H1 (cell line): ENCODE results near the gene ADD1. TPM values are rescaled to one million over a fixed set of nuclear protein-coding genes. Genes with fewer than 3 reads are reported as not detected.

ENCODE experiments used
- CTCF ChIA-PET: fragments of 300-600 bp; sonication (Branson Sonifier 250); formaldehyde crosslinking; loops from one replicate; lab custom pipeline; 2021; ENCODE audit not compliant: partially characterized antibody; lab: Charles Lee
- POLR2A ChIA-PET: fragments of 300-600 bp; sonication (Branson Sonifier 250); formaldehyde crosslinking; loops from one replicate; lab custom pipeline; 2021; ENCODE audit warnings: inconsistent platforms; ENCODE audit not compliant: partially characterized antibody; lab: Charles Lee
- DNase-seq, 2 experiments: peaks; one replicate each; pipeline versions ENCODE4 v3.0.0 to v3.0.0-alpha.2; 2010 to 2022; ENCODE audit warnings: low spot score in 2 of 2, low read depth in 1 of 2, mixed read lengths in 1 of 2
- FAIRE-seq: peaks from 2 replicates; lab custom pipeline; 2011; peaks lifted over from hg19 to GRCh38; lab: Jason Lieb, UNC
- H2AFZ ChIP-seq: 2 replicates; pipeline ENCODE4 v1.8.1; 2012; ENCODE audit warnings: low read length, inconsistent platforms
- H2AK5ac ChIP-seq: 2 replicates; pipeline ENCODE4 v1.6.1; 2013; ENCODE audit warnings: low read depth, low read length
- H2BK120ac ChIP-seq: replicated peaks from 2 replicates; pipeline ENCODE3; 2013; ENCODE audit warnings: low read depth, low read length, inconsistent platforms
- H2BK12ac ChIP-seq: 2 replicates; pipeline ENCODE4 v1.6.1; 2013; ENCODE audit warnings: low read depth, low read length
- H2BK15ac ChIP-seq: 2 replicates; pipeline ENCODE4 v1.6.1; 2013; ENCODE audit warnings: low read length
- H2BK20ac ChIP-seq: 2 replicates; pipeline ENCODE4 v1.6.1; 2013; ENCODE audit warnings: low read length
- H2BK5ac ChIP-seq: 2 replicates; pipeline ENCODE4 v1.6.1; 2013; ENCODE audit warnings: low read depth, low read length
- H3K14ac ChIP-seq: 2 replicates; pipeline ENCODE4 v1.6.1; 2013; ENCODE audit warnings: inconsistent platforms; ENCODE audit not compliant: insufficient read length
- H3K18ac ChIP-seq: 2 replicates; pipeline ENCODE4 v1.6.1; 2013; ENCODE audit warnings: low read length; ENCODE audit errors: extremely low read depth
- H3K23ac ChIP-seq: 2 replicates; pipeline ENCODE4 v1.6.1; 2013; ENCODE audit warnings: inconsistent platforms; ENCODE audit not compliant: insufficient read length
- H3K23me2 ChIP-seq: 2 replicates; pipeline ENCODE4 v1.6.1; 2013; ENCODE audit warnings: low read depth, low read length
- H3K27ac ChIP-seq: 2 replicates; pipeline ENCODE4 v1.6.1; 2011; ENCODE audit warnings: low read depth, low read length, inconsistent platforms
- H3K27me3 ChIP-seq, 4 experiments: replicated peaks in 1 of 4; 1 replicate in 1 of 4; 2 replicates in 3 of 4; pipeline versions ENCODE4 v1.6.1 to v1.8.1; 2011 to 2013; ENCODE audit warnings: low read length in 3 of 4, mild to moderate bottlenecking in 3 of 4, inconsistent platforms in 2 of 4, mixed read lengths in 2 of 4, moderate library complexity in 1 of 4; ENCODE audit not compliant: control insufficient read depth in 3 of 4, insufficient read depth in 3 of 4; ENCODE audit errors: extremely low read depth in 1 of 4
- H3K36me3 ChIP-seq, 4 experiments: 2 replicates each; pipeline versions ENCODE4 v1.6.1 to v1.8.1; 2011 to 2013; ENCODE audit warnings: mild to moderate bottlenecking in 4 of 4, low read length in 3 of 4, moderate library complexity in 2 of 4, control low read depth in 1 of 4, inconsistent platforms in 1 of 4; ENCODE audit not compliant: insufficient read depth in 4 of 4, control insufficient read depth in 2 of 4
- H3K4ac ChIP-seq: replicated peaks from 2 replicates; pipeline ENCODE3; 2013; ENCODE audit warnings: low read length, low read depth, mixed read lengths, inconsistent platforms; ENCODE audit not compliant: insufficient read length
- H3K4me1 ChIP-seq, 4 experiments: replicated peaks in 1 of 4; 1 replicate in 1 of 4; 2 replicates in 3 of 4; pipeline versions ENCODE4 v1.6.1 to v1.8.1; 2011 to 2013; ENCODE audit warnings: low read length in 3 of 4, inconsistent platforms in 2 of 4, mixed read lengths in 1 of 4; ENCODE audit not compliant: insufficient read depth in 4 of 4, control insufficient read depth in 3 of 4
- H3K4me2 ChIP-seq, 2 experiments: 2 replicates each; pipeline versions ENCODE4 v1.6.1 to v1.8.1; 2011 to 2013; ENCODE audit warnings: low read depth in 2 of 2, low read length in 2 of 2, control low read depth in 1 of 2, inconsistent platforms in 1 of 2, mild to moderate bottlenecking in 1 of 2; ENCODE audit not compliant: insufficient read depth in 1 of 2
- H3K4me3 ChIP-seq, 4 experiments: fragments of 200-600, 300-600 bp in 1 of 4; sonication (generic), shearing (Covaris generic), sonication (Bioruptor Twin) in 1 of 4; 2 replicates each; pipeline versions ENCODE4 v1.5.1 to v1.8.1; 2011 to 2016; ENCODE audit warnings: low read length in 4 of 4, low read depth in 3 of 4, control low read depth in 2 of 4, inconsistent platforms in 2 of 4, mild to moderate bottlenecking in 2 of 4, mixed read lengths in 1 of 4, moderate library complexity in 1 of 4; ENCODE audit not compliant: insufficient read depth in 2 of 4; ENCODE audit errors: extremely low read depth in 1 of 4
- H3K56ac ChIP-seq: replicated peaks from 2 replicates; pipeline ENCODE3; 2013; ENCODE audit warnings: low read depth, mild to moderate bottlenecking, mixed read lengths, low read length, inconsistent platforms; ENCODE audit not compliant: insufficient read length
- H3K79me1 ChIP-seq: 2 replicates; pipeline ENCODE4 v1.6.1; 2013; ENCODE audit warnings: low read depth, low read length, control low read depth
- H3K79me2 ChIP-seq, 2 experiments: 2 replicates each; pipeline versions ENCODE4 v1.6.1 to v1.8.1; 2012 to 2013; ENCODE audit warnings: low read length in 2 of 2, mild to moderate bottlenecking in 2 of 2, inconsistent platforms in 1 of 2; ENCODE audit not compliant: insufficient read depth in 2 of 2, control insufficient read depth in 1 of 2
- H3K9ac ChIP-seq, 4 experiments: replicated peaks in 1 of 4; 1 replicate in 1 of 4; 2 replicates in 3 of 4; pipeline versions ENCODE4 v1.6.1 to v1.8.1; 2011 to 2013; ENCODE audit warnings: low read depth in 3 of 4, low read length in 3 of 4, control low read depth in 2 of 4, mild to moderate bottlenecking in 2 of 4, moderate library complexity in 2 of 4, inconsistent platforms in 1 of 4; ENCODE audit errors: extremely low read depth in 1 of 4
- H3K9me3 ChIP-seq, 2 experiments: 2 replicates each; pipeline versions ENCODE4 v1.6.1 to v1.8.1; 2012 to 2013; ENCODE audit warnings: mild to moderate bottlenecking in 2 of 2, moderate library complexity in 2 of 2, control low read depth in 1 of 2, inconsistent platforms in 1 of 2, low read depth in 1 of 2, low read length in 1 of 2, mixed read lengths in 1 of 2; ENCODE audit not compliant: insufficient read depth in 2 of 2
- H4K20me1 ChIP-seq, 2 experiments: replicated peaks in 1 of 2; 2 replicates each; pipeline versions ENCODE3 to v1.8.1; 2011 to 2013; ENCODE audit warnings: inconsistent platforms in 2 of 2, low read length in 2 of 2, mild to moderate bottlenecking in 1 of 2; ENCODE audit not compliant: insufficient read depth in 2 of 2, control insufficient read depth in 1 of 2
- H4K5ac ChIP-seq: 2 replicates; pipeline ENCODE4 v1.6.1; 2013; ENCODE audit warnings: low read length, low read depth, mixed read lengths, inconsistent platforms; ENCODE audit not compliant: insufficient read length
- H4K8ac ChIP-seq: 2 replicates; pipeline ENCODE4 v1.8.0; 2013; ENCODE audit warnings: mild to moderate bottlenecking, moderate library complexity, low read length, inconsistent platforms; ENCODE audit not compliant: insufficient read depth; ENCODE audit errors: extremely low read depth
- H4K91ac ChIP-seq: replicated peaks from 2 replicates; pipeline ENCODE3; 2013; ENCODE audit warnings: low read length, mixed read lengths, inconsistent platforms; ENCODE audit not compliant: insufficient read length
- CBX8 ChIP-seq: fragments of 300-800, 300-1000 bp; sonication (generic); IDR thresholded peaks from 2 replicates; pipeline ENCODE4 v1.7.1; 2016; ENCODE audit warnings: low read depth, low read length, borderline replicate concordance
- HDAC2 ChIP-seq, 2 experiments: fragments of 300-600 bp in 1 of 2; sonication (generic) in 1 of 2; IDR thresholded peaks; 2 replicates each; pipeline ENCODE4 v1.6.1; 2011 to 2012; ENCODE audit warnings: low read depth in 2 of 2, low read length in 2 of 2, mild to moderate bottlenecking in 2 of 2, moderate library complexity in 2 of 2, borderline replicate concordance in 1 of 2, inconsistent platforms in 1 of 2
- HDAC6 ChIP-seq: IDR thresholded peaks from one replicate; pipeline ENCODE4 v1.7.1; 2012; ENCODE audit warnings: low read depth, mild to moderate bottlenecking, inconsistent platforms, low read length, moderate library complexity
- RBBP5 ChIP-seq: IDR thresholded peaks from 2 replicates; pipeline ENCODE4 v1.7.1; 2012; ENCODE audit warnings: low read depth, mild to moderate bottlenecking, inconsistent platforms, low read length, moderate library complexity, borderline replicate concordance
- SIN3A ChIP-seq, 2 experiments: IDR thresholded peaks in 1 of 2; conservative IDR thresholded peaks in 1 of 2; 2 replicates each; pipeline ENCODE4 v1.6.1; 2011 to 2012; ENCODE audit warnings: low read length in 2 of 2, improper control_type of control experiment in 1 of 2, low read depth in 1 of 2, mild to moderate bottlenecking in 1 of 2
- SIRT6 ChIP-seq: IDR thresholded peaks from one replicate; pipeline ENCODE4 v1.7.1; 2012; ENCODE audit warnings: low read length, inconsistent platforms
- SIX5 ChIP-seq: IDR thresholded peaks from 2 replicates; pipeline ENCODE4 v1.6.1; 2011; ENCODE audit warnings: mild to moderate bottlenecking, low read depth, low read length
- SP4 ChIP-seq: IDR thresholded peaks from 2 replicates; pipeline ENCODE4 v1.6.1; 2012; ENCODE audit warnings: low read length, inconsistent platforms
- TCF12 ChIP-seq: IDR thresholded peaks from 2 replicates; pipeline ENCODE4 v1.6.1; 2011; ENCODE audit warnings: low read depth, mild to moderate bottlenecking, low read length
- WGBS, 2 experiments: shearing (Covaris generic) in 1 of 2; methylation state at CpG; one replicate each; pipeline versions ENCODE4 v1.1.6 to v1.1.7; 2013 to 2015; ENCODE audit warnings: low lambda C conversion rate in 2 of 2, mixed read lengths in 2 of 2, inconsistent platforms in 1 of 2, low coverage in 1 of 2, missing lambda C conversion rate in 1 of 2; ENCODE audit not compliant: insufficient replicate concordance in 2 of 2, insufficient coverage in 1 of 2, insufficient read length in 1 of 2; ENCODE audit errors: extremely low coverage in 1 of 2, missing lambda C conversion rate in 1 of 2; 5-methylcytosine and 5-hydroxymethylcytosine counted together
- polyA plus RNA-seq, 7 experiments: library from polyadenylated mRNA; depleted of rRNA in 3 of 7; stranded (reverse) in 5 of 7; unstranded in 2 of 7; fragments of >200 nt in 5 of 7; fragments of 200-250 nt in 2 of 7; gene quantifications; 1 replicate in 5 of 7; 2 replicates in 1 of 7; 4 replicates in 1 of 7; pipeline versions ENCODE4 v1.2.1 to v1.2.3, GENCODE V29; 2011 to 2013; ENCODE audit warnings: missing spikeins in 2 of 7, mixed read lengths in 2 of 7
- total RNA-seq: library from RNA; stranded (reverse); fragmentation: NEBNext Ultra II Directional; extraction: Animal tissue kit (Norgen Biotek cat#: 25700); gene quantifications from 2 replicates; pipeline ENCODE4 v1.2.1, GENCODE V29; 2021
- TF ChIP-seq, protein P1 (sequence below): IDR thresholded peaks from 2 replicates; pipeline ENCODE4 v1.6.1; 2012; ENCODE audit warnings: inconsistent platforms

ADD1 gene
- total and polyA plus RNA-seq, 2 of the 8 experiments (the other 6 are each of a cell fraction or from before 2014, with no cell fraction given): 113 to 143 TPM

GRCh38 chr4:2849267-2850152 is 5.9 kb downstream of the ADD1 start:
- ChIA-PET POLR2A (interaction anchor here (2.4 kb wide), 1 partner anchor 10 kb away, joined by 10 read pairs; no protein-coding TSS in a partner anchor), CTCF (interaction anchor here (1.1 to 1.4 kb wide), 2 partner anchors 13 to 105 kb away, joined by 3 to 6 read pairs; no protein-coding TSS in a partner anchor)
- WGBS, 2 experiments: 89% methylated on average over 9 of the region's 9 CpGs; no CpG with 5 or more reads in 1 of the 2 experiments
- H3K56ac ChIP-seq: no peak overlapping the region
- H3K23ac ChIP-seq: no peak overlapping the region
- FAIRE-seq (no peak), DNase-seq (no peak)
- H3K79me1 ChIP-seq: peaks cover 7% of the 10 kb centered on the region; the same call in 1 of the 2 replicates
- no peak overlapping the region for H3K4me3 ChIP-seq
- H4K91ac ChIP-seq: no peak overlapping the region
- no peak overlapping the region for H2BK20ac ChIP-seq
- no peaks in the 10 kb centered on the region for H3K27me3 ChIP-seq
- H3K9me3 ChIP-seq: no peaks in the 10 kb centered on the region
- H3K79me2 ChIP-seq: peaks cover 12 to 82% of the 10 kb centered on the region in 2 experiments
- no peak overlapping the region for H3K14ac ChIP-seq
- H3K23me2 ChIP-seq: peaks cover 2% of the 10 kb centered on the region; the same call in 1 of the 2 replicates
- no peak overlapping the region for H3K4me2 ChIP-seq
- H4K5ac ChIP-seq: no peak overlapping the region
- no peak overlapping the region for H2BK120ac ChIP-seq
- no peak overlapping the region for H3K18ac ChIP-seq
- no peak overlapping the region for H3K4ac ChIP-seq
- H4K20me1 ChIP-seq: peaks cover 3 to 7% of the 10 kb centered on the region in 2 experiments
- H3K4me1 ChIP-seq: peaks cover 0 to 3% (median 0%) of the 10 kb centered on the region in 4 experiments; a peak in 2 of 7 replicates
- H2BK15ac ChIP-seq: no peak overlapping the region
- H2AK5ac ChIP-seq: no peak overlapping the region
- no peak overlapping the region for H4K8ac ChIP-seq
- no peak overlapping the region for H2BK5ac ChIP-seq
- H2AFZ ChIP-seq: no peak overlapping the region
- H3K27ac ChIP-seq: no peak overlapping the region
- no peak overlapping the region; a peak in 1 of 7 replicates for H3K9ac ChIP-seq
- no peak overlapping the region for H2BK12ac ChIP-seq
- H3K36me3 ChIP-seq: peaks cover 0 to 8% (median 3%) of the 10 kb centered on the region in 4 experiments; a peak in 2 of 8 replicates
- TF ChIP-seq SIX5 (no peak), SIN3A (conservative IDR thresholded peaks at IDR 0.05 in 1 of 2, IDR thresholded peaks at IDR 0.05 in 1 of 2; ENCODE audit: low read depth in 1 of 2, low read length in 2 of 2) (no peak), SP4 (no peak), HDAC6 (no peak), SIRT6 (no peak), TCF12 (no peak), HDAC2 (IDR thresholded peaks at IDR 0.05; ENCODE audit: borderline replicate concordance in 1 of 2, low read depth in 2 of 2, low read length in 2 of 2) (no peak), CBX8 (no peak), RBBP5 (no peak)
- TF ChIP-seq, protein P1, sequence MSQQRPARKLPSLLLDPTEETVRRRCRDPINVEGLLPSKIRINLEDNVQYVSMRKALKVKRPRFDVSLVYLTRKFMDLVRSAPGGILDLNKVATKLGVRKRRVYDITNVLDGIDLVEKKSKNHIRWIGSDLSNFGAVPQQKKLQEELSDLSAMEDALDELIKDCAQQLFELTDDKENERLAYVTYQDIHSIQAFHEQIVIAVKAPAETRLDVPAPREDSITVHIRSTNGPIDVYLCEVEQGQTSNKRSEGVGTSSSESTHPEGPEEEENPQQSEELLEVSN: no peak
